Fibroblast of peridontal ligament (primary cell): ENCODE measurements around the gene VSTM2L.

Experiments
- DNase-seq: peaks from one replicate; pipeline ENCODE4 v3.0.0-alpha.2; 2010; ENCODE audit errors: extremely low read depth

The VSTM2L gene

GRCh38 chr20:37899105-37900045 lies 3.6 kb upstream of the VSTM2L start:
- no peak for DNase-seq

- no peak for DNase-seq
These were observed 1.7 kb upstream of the VSTM2L start for GRCh38 chr20:37901240-37901639.

- DNase-seq, result peak; percentile 70
These were observed 1.0 kb upstream of the VSTM2L start for GRCh38 chr20:37901654-37902503.

GRCh38 chr20:37903317-37904007 lies 535 bp downstream of the VSTM2L start:
- DNase-seq, result no peak

- no peak for DNase-seq
These were observed 1.2 kb downstream of the VSTM2L start for GRCh38 chr20:37904008-37904642.

GRCh38 chr20:37904845-37905373 lies 2.0 kb downstream of the VSTM2L start:
- DNase-seq, result no peak

- DNase-seq, result no peak
These were observed 3.0 kb downstream of the VSTM2L start for GRCh38 chr20:37905671-37906613.

- DNase-seq, result no peak
These were observed 4.4 kb downstream of the VSTM2L start for GRCh38 chr20:37907330-37907676.

GRCh38 chr20:37907677-37908401 lies 4.9 kb downstream of the VSTM2L start:
- DNase-seq, result peak; percentile 63

GRCh38 chr20:37911261-37911660 lies 8.3 kb downstream of the VSTM2L start:
- no peak for DNase-seq

- DNase-seq, result peak; percentile 19
These were observed 8.9 kb downstream of the VSTM2L start for GRCh38 chr20:37911838-37912281.

- DNase-seq, result no peak
These were observed 9.9 kb downstream of the VSTM2L start for GRCh38 chr20:37912874-37913273.

- no peak for DNase-seq
These were observed 10.8 kb downstream of the VSTM2L start for GRCh38 chr20:37913567-37914366.

GRCh38 chr20:37914367-37914671 lies 11.4 kb downstream of the VSTM2L start:
- DNase-seq, result no peak

GRCh38 chr20:37914672-37915433 lies 11.9 kb downstream of the VSTM2L start:
- no peak for DNase-seq

- no peak for DNase-seq
These were observed 12.5 kb downstream of the VSTM2L start for GRCh38 chr20:37915434-37915787.

GRCh38 chr20:37915800-37916570 lies 13.1 kb downstream of the VSTM2L start:
- DNase-seq, result no peak
